GM10248 (cell line): ENCODE data around the gene PRPSAP1.
"Not testable (repeated sequence)": the region's sequence is repeated elsewhere in the genome, so short reads cannot be mapped to it uniquely, and the experiment has no call there.

ENCODE experiments used
- CTCF ChIA-PET: fragments of 300-600 bp; sonication (Branson Sonifier 250); formaldehyde crosslinking; extraction: SDS; loops from one replicate; lab custom pipeline; 2021; ENCODE audit warnings: antibody characterized with exemption; lab: Yijun Ruan, JAX
- POLR2A ChIA-PET: fragments of 350-650 bp; sonication (Branson Sonifier 250); formaldehyde crosslinking; extraction: SDS; loops from one replicate; lab custom pipeline; 2020; ENCODE audit warnings: antibody characterized with exemption; lab: Yijun Ruan, JAX
- DNase-seq: peaks from one replicate; pipeline ENCODE4 v3.0.0; 2012; ENCODE audit errors: extremely low spot score
- CTCF ChIP-seq: IDR thresholded peaks from 2 replicates; pipeline ENCODE4 v1.5.1; 2012; ENCODE audit warnings: mild to moderate bottlenecking, low read depth; ENCODE audit errors: extremely low read depth, missing control alignments, control extremely low read depth

The PRPSAP1 gene

GRCh38 chr17:76314392-76315227, 39.1 kb downstream of the PRPSAP1 start:
- DNase-seq = no peak
- POLR2A ChIA-PET = interaction anchor here (0.7 kb wide), 1 partner anchor 185 kb away, joined by 10 read pairs; no protein-coding TSS in a partner anchor
- TF ChIP-seq CTCF = no peak
- CTCF ChIA-PET = interaction anchor here (1.4 to 1.8 kb wide), 2 partner anchors 11 to 15 kb away, joined by 4 to 5 read pairs; no protein-coding TSS in a partner anchor

GRCh38 chr17:76312735-76313134, 41.0 kb downstream of the PRPSAP1 start:
- TF ChIP-seq CTCF = no peak
- ChIA-PET POLR2A (no interaction called here), CTCF (interaction anchor here (0.9 to 1.0 kb wide), 4 partner anchors 12 to 369 kb away, joined by 3 to 4 read pairs (median 3); no protein-coding TSS in a partner anchor)
- no peak for DNase-seq

- ChIA-PET POLR2A (no interaction called here), CTCF (interaction anchor here (0.7 to 4.3 kb wide), 5 partner anchors 9 to 198 kb away, joined by 3 to 25 read pairs (median 7); no protein-coding TSS in a partner anchor)
- no peak for DNase-seq
- TF ChIP-seq CTCF = no peak
These were observed 44.3 kb downstream of the PRPSAP1 start for GRCh38 chr17:76309461-76309860.

GRCh38 chr17:76307966-76308338, 45.8 kb downstream of the PRPSAP1 start, which contains the start of gene QRICH2:
Gene QRICH2 (minus strand): TSS chr17:76308276. CDS start chr17:76307998, 278 bp downstream.
- ChIA-PET POLR2A (no interaction called here), CTCF (interaction anchor here (0.8 to 4.3 kb wide), 7 partner anchors 8 to 294 kb away, joined by 3 to 25 read pairs (median 3); partner anchors contain the start of gene PRPSAP1)
- no peak for TF ChIP-seq CTCF
- DNase-seq = no peak

GRCh38 chr17:76307299-76307965, 46.3 kb downstream of the PRPSAP1 start:
- ChIA-PET POLR2A (no interaction called here), CTCF (interaction anchor here (0.8 to 4.3 kb wide), 8 partner anchors 7 to 293 kb away, joined by 3 to 25 read pairs (median 3); partner anchors contain the start of gene PRPSAP1)
- no peak for TF ChIP-seq CTCF
- no peak for DNase-seq

- CTCF ChIA-PET = interaction anchor here (0.6 to 10.6 kb wide), 11 partner anchors 16 to 291 kb away, joined by 3 to 203 read pairs (median 6); partner anchors contain the start of genes PRPSAP1 and SPHK1
- DNase-seq, POLR2A ChIA-PET: not testable (repeated sequence)
These were observed 48.6 kb downstream of the PRPSAP1 start for GRCh38 chr17:76305135-76305454.
